ENCODE results near the gene MEAF6. TPM values are rescaled to one million over a fixed set of nuclear protein-coding genes. Genes with fewer than 3 reads are reported as not detected.

The MEAF6 gene
- polyA plus RNA-seq, 1 donor from 2014 or later: 151 TPM

GRCh38 chr1:37482796-37483744 is 31.5 kb downstream of the MEAF6 start:
- peak overlapping the region; percentile 35 to 100 (median 73) for H3K27ac Mint-ChIP-seq
- peak overlapping the region in 2 of 4 donors; percentile 12 to 51 for H3K4me3 Mint-ChIP-seq
- peaks cover 1% of the 10 kb centered on the region for H3K36me3 Mint-ChIP-seq
- H3K27me3 Mint-ChIP-seq: no peaks in the 10 kb centered on the region
- peaks cover 15 to 23% (median 18%) of the 10 kb centered on the region in 3 donors for H3K4me1 Mint-ChIP-seq
- H3K9me3 Mint-ChIP-seq: no peaks in the 10 kb centered on the region

DNA sequence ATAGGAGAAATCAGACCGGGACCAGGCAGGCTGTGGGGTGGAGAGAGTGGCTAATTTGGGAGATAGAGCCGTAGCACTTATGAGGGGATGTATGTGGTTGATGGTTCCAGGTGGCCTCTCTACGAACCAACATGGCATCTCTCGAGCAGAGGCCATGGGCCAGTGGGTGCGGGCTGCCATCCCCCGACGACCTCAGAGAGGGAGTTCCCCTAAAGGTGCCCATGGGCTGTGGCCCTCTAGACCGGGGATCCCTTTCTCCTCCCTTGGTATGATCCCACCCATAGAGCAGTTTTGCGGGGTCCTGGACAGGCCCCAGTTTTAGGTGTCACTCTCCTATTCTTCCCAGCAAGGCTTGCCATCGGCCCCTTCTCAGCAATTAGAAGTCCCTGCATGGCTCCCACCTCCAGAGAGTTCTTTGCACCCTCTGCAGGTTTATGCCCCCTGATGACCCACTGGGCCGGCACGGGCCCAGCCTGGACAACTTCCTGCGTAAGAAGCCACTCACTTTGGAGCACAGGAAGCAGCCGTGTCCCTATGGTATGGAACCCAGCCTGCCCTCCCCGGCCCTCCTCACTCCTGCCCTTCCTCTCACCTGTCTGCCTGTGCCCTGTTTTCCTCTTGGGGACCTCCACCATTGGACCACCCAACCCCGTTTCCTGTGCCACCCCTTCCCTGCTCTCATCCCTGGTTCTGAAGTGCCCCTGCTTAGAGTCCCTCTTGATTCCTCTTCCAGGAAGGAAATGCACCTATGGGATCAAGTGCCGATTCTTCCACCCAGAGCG is 32.4 kb downstream of the MEAF6 start:
- no peaks in the 10 kb centered on the region for H3K9me3 Mint-ChIP-seq
- no peaks in the 10 kb centered on the region for H3K27me3 Mint-ChIP-seq
- H3K4me3 Mint-ChIP-seq: peak overlapping the region in 3 of 4 donors; percentile 45 to 57 (median 51)
- peaks cover 5% of the 10 kb centered on the region for H3K36me3 Mint-ChIP-seq
- peak overlapping the region; percentile 35 to 100 (median 76) for H3K27ac Mint-ChIP-seq
- peaks cover 14 to 23% (median 19%) of the 10 kb centered on the region in 3 donors for H3K4me1 Mint-ChIP-seq

GRCh38 chr1:37481289-37482003 is 33.1 kb downstream of the MEAF6 start:
- Mint-ChIP-seq H3K4me1 (peaks cover 13 to 17% (median 15%) of the 10 kb centered on the region in 3 donors), H3K36me3 (peaks cover 9% of the 10 kb centered on the region), H3K4me3 (peak overlapping the region in 3 of 4 donors; percentile 17 to 51 (median 45)), H3K9me3 (no peaks in the 10 kb centered on the region), H3K27me3 (no peaks in the 10 kb centered on the region), H3K27ac (peak overlapping the region; percentile 76 to 100 (median 87))

DNA sequence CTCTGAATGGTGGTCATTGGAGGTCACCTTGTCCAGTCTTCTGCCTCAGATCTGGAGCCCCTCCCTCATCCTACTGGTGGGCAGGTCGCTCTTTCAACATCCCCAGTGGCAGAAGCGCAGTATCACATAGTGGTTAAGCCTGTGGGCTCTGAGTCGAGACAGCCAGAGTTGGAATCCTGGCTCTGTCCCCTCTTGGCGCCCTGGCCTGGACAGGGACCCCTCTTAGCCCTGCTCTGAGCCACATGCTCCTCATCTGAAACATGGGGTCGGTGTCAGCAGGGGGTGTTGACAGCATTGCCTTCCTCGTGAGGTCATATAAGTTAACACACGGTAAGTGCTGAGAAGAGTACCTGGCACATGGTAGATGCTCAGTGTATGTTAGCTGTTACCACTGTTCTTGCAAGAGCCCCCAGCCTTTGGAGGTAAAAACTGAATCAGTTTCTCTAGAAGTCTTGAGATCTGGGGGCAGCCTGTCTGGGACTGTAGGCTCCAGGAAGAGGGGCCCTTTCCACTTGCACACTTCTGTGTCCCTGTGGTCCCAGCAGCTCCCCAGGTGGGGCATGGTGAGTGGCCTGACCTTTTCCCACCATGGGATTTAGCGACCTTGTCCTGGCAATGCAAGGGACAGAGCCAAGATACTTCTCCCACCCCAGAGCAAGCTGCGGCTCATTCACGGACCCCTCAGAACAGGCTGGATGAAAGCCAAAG is 33.8 kb downstream of the MEAF6 start:
- Mint-ChIP-seq H3K27me3 (no peaks in the 10 kb centered on the region), H3K36me3 (peaks cover 12% of the 10 kb centered on the region), H3K4me1 (peaks cover 14 to 16% (median 15%) of the 10 kb centered on the region in 3 donors), H3K27ac (peak overlapping the region; percentile 76 to 100 (median 87)), H3K9me3 (no peaks in the 10 kb centered on the region), H3K4me3 (peak overlapping the region; percentile 48 to 68 (median 54))

GRCh38 chr1:37480125-37480466 is 34.5 kb downstream of the MEAF6 start:
- peak overlapping the region; percentile 71 to 100 (median 87) for H3K27ac Mint-ChIP-seq
- peaks cover 12% of the 10 kb centered on the region for H3K36me3 Mint-ChIP-seq

GRCh38 chr1:37479255-37480124 is 35.1 kb downstream of the MEAF6 start:
- H3K36me3 Mint-ChIP-seq: peaks cover 12% of the 10 kb centered on the region
- peaks cover 13 to 16% (median 15%) of the 10 kb centered on the region in 3 donors for H3K4me1 Mint-ChIP-seq

More at GRCh38 chr1:37480125-37480466, 34.5 kb downstream of the MEAF6 start:
- H3K4me1 Mint-ChIP-seq: peaks cover 13 to 16% (median 15%) of the 10 kb centered on the region in 3 donors
- H3K9me3 Mint-ChIP-seq: no peaks in the 10 kb centered on the region
- H3K27me3 Mint-ChIP-seq: no peaks in the 10 kb centered on the region
- H3K4me3 Mint-ChIP-seq: peak overlapping the region; percentile 57 to 99 (median 91)

DNA sequence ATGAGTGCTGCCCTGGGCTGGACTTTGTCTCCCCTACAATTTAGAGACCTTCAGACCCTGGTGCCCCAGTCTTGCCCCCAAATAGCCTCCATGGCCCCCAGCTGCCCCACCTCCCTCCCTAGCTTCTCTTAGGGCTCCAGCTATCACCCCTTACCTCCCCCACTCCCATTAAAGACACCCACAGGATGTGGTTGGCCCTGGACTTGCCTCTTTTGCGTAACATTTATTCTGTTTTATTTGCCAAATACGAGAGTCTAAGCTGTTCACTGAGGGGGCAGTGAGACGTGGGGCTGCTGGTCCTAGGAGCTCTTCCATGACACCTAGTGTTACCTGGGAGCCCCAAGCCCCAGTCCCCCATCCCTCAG is 35.7 kb downstream of the MEAF6 start:
- peaks cover 11 to 19% (median 15%) of the 10 kb centered on the region in 3 donors for H3K4me1 Mint-ChIP-seq
- H3K4me3 Mint-ChIP-seq: peak overlapping the region; percentile 98 to 99 (median 98)
- peak overlapping the region; percentile 98 to 100 (median 100) for H3K27ac Mint-ChIP-seq
- H3K27me3 Mint-ChIP-seq: no peaks in the 10 kb centered on the region
- peaks cover 12% of the 10 kb centered on the region for H3K36me3 Mint-ChIP-seq
- H3K9me3 Mint-ChIP-seq: no peaks in the 10 kb centered on the region

More at GRCh38 chr1:37479255-37480124, 35.1 kb downstream of the MEAF6 start:
- Mint-ChIP-seq H3K9me3 (no peaks in the 10 kb centered on the region), H3K27ac (peak overlapping the region; percentile 98 to 100 (median 100)), H3K27me3 (no peaks in the 10 kb centered on the region), H3K4me3 (peak overlapping the region; percentile 98 to 99 (median 98))

DNA sequence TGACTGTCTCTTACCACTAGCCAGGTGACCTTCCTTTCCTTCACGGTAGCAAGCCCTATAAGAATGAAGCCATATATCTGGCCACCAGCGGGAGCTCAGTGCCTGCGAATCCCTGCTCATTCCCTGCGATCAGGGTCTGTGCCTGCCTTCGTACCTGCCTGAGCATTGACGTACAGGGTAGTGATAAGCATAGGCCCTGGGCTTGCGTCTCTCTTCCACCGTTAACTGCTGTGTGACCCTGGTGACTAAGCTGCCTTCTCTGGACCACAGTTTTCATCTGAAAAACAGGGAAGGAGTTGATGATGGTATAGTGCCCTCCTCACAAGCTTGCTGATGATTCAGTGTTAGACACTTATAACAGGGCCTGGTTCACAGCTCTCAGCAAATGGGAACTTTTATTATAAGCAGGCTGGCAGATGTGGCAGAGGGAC is 36.1 kb downstream of the MEAF6 start:
- Mint-ChIP-seq H3K27ac (peak overlapping the region; percentile 98 to 100 (median 100)), H3K4me3 (peak overlapping the region; percentile 98 to 99 (median 98)), H3K36me3 (peaks cover 12% of the 10 kb centered on the region), H3K9me3 (no peaks in the 10 kb centered on the region), H3K4me1 (peaks cover 15 to 23% (median 18%) of the 10 kb centered on the region in 3 donors), H3K27me3 (no peaks in the 10 kb centered on the region)

DNA sequence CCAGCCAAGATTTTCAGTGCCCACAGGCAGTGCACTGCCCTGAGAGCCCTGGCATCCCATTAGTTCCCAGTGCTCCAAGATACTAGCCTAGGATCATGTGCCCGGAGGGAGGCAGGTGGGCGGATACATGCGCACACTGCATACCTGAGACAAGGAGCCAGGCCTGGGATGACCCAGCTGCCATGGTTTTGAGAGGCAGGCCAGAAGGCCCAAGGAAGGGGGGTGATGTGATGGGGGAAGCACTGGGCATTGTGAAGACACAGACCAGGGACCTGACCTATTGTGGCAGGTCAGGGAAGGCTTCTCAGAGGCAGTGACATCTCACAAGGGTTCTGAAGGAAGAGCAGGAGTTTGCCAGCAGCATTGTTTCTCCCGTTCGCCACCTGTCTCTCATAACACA is 36.6 kb downstream of the MEAF6 start:
- no peaks in the 10 kb centered on the region for H3K9me3 Mint-ChIP-seq
- H3K27ac Mint-ChIP-seq: peak overlapping the region; percentile 98 to 100 (median 100)

DNA sequence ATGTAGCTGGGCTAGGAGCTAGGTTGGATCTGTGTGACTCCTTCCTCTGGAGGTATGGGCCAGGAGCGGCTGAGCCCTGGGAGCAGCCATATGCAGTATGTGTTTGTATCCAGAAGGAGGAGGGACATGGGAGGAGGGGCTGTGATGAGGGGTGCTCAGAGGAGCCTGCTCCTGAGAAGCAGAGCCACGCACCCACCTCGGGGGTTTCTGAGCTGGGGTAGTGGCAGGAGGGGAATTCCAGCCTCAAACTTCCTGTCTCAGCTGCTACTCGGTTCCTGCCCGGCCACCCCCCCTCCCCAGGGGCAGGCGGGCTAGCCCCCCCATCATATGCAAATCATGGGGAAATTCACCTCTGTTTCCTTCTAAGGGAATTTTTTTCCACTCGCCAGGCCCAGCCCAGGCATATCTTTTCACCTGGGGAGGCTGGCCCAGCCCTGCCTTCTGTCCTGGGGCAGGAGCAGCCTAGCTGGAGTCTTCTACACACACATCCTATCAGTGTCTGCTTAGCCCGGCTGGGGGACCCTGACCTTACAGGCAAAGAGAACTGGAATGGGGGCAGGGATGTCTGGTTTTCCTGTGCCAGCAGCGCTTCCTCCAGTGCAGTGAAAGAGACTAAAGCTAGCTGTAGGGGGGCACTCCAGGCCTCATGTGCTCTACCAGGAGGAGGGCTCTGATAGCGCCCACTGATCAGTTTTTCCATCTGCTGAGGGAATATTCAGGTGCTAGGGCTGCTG is 37.2 kb downstream of the MEAF6 start:
- peak overlapping the region; percentile 98 to 100 (median 100) for H3K27ac Mint-ChIP-seq
- H3K9me3 Mint-ChIP-seq: no peaks in the 10 kb centered on the region
- no peaks in the 10 kb centered on the region for H3K27me3 Mint-ChIP-seq
- peak overlapping the region; percentile 98 to 99 (median 98) for H3K4me3 Mint-ChIP-seq
- peaks cover 12% of the 10 kb centered on the region for H3K36me3 Mint-ChIP-seq
- H3K4me1 Mint-ChIP-seq: peaks cover 22 to 31% (median 24%) of the 10 kb centered on the region in 3 donors

More for the DNA sequence above, 36.6 kb downstream of the MEAF6 start:
- Mint-ChIP-seq H3K4me3 (peak overlapping the region; percentile 98 to 99 (median 98)), H3K4me1 (peaks cover 19 to 25% (median 22%) of the 10 kb centered on the region in 3 donors), H3K27me3 (no peaks in the 10 kb centered on the region), H3K36me3 (peaks cover 12% of the 10 kb centered on the region)

DNA sequence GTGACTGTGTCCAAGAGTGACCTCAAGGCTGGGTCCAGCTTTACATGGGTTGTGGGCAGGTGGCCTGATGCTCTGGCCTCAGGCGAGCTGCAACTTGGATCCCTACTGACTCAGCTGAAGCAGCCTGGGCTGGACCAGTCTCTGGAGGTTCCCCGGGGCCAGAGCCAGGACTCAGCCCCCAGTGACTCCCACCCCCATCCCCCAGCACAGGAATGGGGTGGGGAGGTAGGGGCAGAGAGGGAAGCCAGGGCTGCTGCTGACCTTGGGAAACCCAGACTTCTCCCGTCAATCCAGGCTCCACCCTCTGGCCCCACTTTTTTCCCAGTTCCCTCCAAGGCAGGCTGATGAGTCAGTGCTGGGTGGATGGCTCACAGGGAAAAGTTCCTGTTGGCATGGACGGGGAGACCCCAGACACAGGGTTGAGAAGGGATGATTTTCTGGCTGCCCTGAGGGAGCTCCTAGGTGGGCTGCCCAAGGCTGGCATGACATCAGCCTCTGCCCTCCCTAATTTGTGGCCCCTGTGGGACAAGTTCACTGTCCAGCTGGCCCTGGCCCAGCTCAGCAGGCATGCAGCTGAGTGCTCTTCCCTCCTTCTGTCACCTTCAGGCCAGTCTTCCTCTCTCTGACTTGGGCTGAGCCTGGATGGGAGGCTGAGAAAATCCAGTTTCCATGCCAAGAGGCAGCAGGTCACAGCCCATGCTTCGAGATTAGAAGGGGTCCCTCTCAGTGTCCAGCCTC is 37.9 kb downstream of the MEAF6 start:
- Mint-ChIP-seq H3K4me3 (peak overlapping the region; percentile 98 to 99 (median 98)), H3K9me3 (no peaks in the 10 kb centered on the region), H3K27me3 (no peaks in the 10 kb centered on the region), H3K27ac (peak overlapping the region; percentile 98 to 100 (median 100)), H3K36me3 (peaks cover 12% of the 10 kb centered on the region), H3K4me1 (peaks cover 22 to 32% (median 26%) of the 10 kb centered on the region in 3 donors)

DNA sequence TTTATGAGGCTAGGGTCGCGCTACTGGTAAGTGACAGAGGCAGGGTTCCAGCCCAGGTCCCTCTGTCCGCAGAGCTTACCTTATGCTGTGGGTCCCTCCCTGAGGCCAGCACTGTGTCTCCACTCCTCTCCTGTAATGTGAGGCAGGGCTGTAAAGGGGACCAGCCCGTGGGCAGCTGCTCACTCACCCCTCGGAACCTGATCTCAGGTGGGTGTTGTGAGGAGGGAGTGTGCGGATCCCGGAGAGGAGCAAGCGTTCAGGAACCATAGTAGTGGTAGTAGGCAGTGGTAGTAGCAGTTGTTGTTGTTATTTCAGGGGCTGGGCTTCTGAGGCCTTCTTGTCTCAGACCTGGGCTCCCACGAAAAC is 38.5 kb downstream of the MEAF6 start:
- no peaks in the 10 kb centered on the region for H3K9me3 Mint-ChIP-seq
- H3K27ac Mint-ChIP-seq: peak overlapping the region; percentile 98 to 100 (median 100)
- H3K4me1 Mint-ChIP-seq: peaks cover 22 to 32% (median 26%) of the 10 kb centered on the region in 3 donors
- no peaks in the 10 kb centered on the region for H3K27me3 Mint-ChIP-seq
- H3K36me3 Mint-ChIP-seq: peaks cover 12% of the 10 kb centered on the region
- H3K4me3 Mint-ChIP-seq: peak overlapping the region; percentile 98 to 99 (median 98)
